ENCODE measurements around the gene ENAH.

ENAH gene

DNA sequence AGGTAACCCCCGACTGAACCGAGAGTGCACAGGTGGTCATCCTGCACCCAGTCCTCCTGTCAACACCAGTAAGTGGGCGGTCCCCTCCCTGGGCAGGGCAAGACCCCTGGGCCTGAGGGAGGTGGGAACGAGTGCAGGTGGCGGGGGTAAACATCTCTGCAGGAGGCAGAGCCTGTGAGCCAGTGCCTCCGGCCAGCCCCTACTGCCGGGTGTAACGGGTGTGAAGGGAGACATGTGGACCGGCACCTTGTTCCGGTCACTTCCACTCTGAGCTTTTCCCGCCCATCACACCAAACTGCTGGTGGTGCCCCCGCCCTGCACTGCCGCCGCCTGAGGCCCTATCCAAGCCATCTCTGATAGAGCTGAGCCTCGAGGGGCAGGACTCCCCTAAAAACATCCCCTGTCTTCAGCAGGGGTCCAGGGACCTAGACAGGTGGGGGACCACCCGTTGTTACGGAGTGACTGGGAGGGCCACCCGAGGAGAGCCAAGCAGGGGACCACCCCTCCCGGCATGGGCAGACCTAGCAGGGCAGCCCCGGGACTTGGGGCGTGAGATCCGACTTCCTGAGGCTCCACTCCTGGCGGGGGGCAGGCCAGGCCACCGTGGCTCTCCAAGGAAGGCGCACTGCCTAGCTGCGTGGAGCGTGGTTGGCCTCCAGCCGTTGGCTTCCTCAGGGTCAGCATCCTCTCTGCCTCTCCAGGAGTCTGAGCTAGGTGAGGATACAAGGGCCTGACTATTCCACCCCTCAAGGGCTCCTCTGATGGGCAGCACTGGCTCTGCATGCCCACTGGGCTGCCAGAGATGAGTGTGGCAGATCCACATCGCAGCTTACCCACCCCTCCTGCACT is 181.2 kb downstream of the ENAH start:
- DNase-seq (ENCODE audit: low read depth): no peak

DNA sequence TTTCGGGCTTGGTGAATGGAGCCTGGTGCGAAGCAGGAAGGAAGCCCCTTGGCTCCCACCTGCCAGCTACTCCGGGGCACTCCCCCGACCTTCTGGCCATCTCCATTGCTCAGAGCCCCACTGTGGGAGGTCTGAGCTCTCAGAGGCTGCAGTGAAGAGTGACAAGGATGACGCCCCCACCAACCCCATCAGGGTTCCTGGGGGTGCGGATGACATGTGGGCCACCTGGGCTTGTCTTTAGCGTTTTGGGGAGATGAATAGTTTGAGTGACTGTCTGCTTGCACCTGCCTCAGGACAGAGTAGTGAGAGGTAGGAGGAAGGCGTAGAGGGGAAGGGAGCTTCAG is 181.8 kb downstream of the ENAH start:
- DNase-seq (ENCODE audit: low read depth): no peak

DNA sequence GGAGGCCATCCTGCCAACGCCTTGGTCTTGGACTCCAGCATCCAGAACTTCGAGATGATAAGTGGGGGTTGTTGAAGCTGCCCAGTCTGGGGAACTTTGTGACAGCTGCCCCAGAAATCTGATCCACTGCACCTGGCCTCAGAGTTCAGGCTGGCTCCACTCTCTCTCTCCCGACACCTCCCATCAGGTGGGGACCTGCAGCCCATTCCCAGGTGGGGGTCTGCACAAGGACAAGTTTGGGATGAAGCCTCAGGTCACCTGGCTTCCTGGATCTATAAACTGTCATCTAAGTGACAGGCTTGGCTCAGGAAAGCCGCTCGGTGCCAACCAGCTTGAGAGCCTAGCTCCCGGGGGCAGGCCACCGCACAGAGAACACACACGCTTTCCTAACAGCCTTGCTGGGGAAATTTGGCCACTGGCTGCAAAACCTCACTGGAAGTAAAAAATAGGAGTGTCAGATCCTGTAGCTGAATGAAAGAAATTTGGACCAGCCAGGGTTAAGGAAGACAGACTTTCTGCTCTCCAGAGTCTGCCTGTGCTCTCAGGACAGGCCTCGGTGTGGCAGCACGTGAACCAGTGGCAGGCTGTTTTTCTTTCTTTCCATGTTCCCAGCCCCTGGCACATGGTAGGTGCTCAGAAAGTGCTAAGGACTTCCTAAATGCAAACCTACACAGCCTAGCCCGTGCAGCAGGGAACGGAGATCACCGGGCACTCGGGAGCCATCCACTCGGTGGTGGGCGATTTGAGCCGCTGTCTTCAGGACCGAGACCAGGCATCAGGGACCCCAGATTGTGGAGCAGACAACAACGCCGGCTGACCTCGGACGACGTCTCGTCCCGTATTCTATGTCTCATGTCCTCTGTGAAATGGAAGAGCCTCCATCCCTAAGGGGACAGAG is 182.5 kb downstream of the ENAH start:
- DNase-seq (ENCODE audit: low read depth): no peak

DNA sequence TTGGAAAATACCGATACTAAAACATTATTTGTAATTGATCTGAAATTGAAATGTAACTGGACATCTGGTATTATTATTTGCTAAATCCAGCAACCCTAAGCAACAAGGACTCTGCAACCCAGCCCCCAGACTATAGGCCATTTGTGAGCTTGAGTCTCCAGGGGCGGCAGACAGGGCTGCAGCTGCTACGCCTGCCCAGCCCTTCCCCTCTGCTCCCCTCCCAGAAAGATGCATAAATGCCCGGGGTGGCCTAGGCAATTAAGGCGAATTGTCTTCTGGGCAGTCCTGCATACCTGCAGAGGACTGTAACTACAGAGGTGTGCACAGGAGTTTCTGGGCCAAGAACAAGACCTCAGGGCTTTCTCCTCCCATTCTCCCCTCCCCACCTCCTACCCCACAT is 183.9 kb downstream of the ENAH start:
- DNase-seq (ENCODE audit: low read depth): no peak

DNA sequence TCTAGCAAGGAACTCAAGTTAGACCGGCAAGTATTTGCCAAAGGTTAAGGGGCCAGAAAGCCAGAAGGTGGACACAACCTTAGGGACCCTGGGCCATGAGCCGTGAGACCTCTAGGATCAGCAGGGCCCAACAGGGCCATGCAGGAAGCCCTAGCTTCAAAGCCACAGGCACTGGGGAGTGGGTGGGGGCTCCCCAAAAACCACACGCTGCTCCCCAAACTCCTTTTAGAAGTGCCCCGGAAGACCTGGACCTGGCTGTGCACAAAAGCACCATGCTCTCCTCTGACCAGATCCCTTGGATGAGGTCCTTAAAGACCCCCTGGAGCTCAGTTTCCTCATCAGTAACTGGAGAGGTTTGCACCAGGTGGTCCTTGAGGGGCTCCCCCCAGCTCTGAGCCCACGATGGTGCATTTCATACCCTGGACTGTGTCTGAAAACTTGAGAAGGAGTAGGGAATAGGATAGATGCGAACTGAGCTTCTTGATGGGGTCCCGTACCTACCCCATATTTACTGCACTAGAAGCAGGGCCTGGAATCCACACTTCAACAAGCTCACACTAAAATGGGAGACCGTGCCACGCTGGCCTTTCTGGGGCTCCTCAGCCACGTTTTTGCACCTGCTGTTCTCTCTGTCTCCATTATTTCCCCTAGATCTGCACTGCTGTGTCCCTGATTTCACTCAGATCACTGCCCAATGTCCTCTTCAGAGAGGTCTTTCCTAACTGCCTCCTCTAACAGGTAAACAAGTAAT is 184.5 kb downstream of the ENAH start:
- DNase-seq (ENCODE audit: low read depth): no peak

DNA sequence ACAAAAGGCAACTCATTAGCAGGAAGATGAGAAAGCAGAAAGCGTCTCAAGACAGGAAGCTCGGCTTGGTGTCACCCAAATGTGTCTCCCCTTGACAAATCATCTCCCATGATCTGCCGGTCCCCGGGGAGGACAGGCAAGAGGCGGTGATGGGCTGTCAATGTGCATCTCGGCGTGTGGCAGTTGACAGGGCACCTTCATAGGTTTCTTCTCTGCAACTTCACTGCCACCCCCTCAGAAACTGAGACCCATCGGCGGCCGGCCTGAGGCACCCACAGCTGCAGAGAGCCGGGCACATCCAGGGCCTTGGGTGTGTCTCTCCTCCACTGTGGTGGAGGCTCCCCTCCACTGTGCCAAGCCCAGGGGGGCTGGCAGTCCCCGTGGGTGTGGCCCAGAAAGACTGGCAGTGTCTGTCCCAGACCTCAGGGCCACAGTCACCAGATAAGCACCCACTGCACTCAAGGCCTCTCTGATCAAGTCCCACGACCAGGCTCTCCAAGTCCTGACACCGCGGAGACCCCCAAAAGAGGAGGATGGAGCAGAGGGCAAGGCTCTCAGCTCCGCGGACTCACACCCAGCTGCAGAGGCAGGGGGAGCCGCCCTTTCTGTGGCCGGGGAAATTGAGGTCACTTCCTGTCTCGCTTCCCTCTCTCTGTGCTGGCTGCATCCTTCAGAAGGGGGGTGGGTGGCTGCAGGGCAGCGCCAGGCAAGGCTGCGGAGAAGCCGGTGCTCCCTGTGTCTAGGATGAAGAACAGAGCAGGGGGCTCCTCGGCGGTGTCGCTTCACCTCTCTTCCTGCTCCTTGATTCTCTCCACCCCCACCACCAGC is 185.5 kb downstream of the ENAH start:
- no peak for DNase-seq (ENCODE audit: low read depth)

DNA sequence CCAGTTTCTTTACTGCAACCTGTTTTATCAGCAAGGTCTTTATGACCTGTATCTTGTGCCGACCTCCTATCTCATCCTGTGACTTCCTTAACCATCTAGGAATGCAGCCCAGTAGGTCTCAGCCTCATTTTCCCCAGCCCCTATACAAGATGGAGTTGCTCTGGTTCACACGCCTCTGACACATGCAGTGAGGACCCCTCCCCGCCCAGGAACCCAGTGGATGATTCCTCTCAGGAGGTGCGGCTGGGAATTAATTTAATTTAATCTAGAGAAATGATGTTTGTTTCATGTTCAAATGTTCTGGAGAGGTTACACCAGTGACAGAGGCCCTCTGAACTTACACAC is 186.1 kb downstream of the ENAH start:
- DNase-seq (ENCODE audit: low read depth): no peak

DNA sequence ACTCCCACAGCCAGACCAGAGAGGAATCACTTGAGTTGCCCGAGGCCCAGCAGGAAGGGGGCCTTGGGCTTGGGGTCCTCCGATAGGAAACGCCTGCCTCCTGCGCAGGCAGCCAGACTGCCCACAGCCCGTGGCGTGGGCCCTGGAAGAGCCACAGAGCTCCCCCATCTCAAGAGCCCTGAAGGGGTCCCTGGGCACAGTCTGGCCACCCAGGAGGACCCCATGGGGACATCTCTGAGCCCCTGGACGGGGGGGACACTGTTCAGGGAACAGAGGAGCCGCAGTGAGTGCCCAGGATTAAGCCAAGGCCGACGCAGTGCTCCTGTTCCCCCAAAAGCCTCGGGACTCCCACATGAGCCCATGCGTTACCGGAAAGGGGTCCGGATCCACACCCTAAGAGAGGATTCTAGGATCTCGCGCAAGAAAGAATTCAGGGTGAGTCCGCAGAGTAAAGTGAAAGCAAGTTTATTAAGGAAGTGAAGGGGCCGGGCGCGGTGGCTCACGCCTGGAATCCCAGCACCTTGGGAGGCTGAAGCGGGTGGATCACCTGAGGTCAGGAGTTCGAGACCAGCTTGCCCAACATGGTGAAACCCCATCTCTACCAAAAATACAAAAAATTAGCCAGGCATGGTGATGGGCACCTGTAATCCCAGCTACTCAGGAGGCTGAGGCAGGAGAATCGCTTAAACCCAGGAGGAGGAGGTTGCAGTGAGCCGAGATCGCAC is 187.0 kb downstream of the ENAH start:
- DNase-seq (ENCODE audit: low read depth): no peak

DNA sequence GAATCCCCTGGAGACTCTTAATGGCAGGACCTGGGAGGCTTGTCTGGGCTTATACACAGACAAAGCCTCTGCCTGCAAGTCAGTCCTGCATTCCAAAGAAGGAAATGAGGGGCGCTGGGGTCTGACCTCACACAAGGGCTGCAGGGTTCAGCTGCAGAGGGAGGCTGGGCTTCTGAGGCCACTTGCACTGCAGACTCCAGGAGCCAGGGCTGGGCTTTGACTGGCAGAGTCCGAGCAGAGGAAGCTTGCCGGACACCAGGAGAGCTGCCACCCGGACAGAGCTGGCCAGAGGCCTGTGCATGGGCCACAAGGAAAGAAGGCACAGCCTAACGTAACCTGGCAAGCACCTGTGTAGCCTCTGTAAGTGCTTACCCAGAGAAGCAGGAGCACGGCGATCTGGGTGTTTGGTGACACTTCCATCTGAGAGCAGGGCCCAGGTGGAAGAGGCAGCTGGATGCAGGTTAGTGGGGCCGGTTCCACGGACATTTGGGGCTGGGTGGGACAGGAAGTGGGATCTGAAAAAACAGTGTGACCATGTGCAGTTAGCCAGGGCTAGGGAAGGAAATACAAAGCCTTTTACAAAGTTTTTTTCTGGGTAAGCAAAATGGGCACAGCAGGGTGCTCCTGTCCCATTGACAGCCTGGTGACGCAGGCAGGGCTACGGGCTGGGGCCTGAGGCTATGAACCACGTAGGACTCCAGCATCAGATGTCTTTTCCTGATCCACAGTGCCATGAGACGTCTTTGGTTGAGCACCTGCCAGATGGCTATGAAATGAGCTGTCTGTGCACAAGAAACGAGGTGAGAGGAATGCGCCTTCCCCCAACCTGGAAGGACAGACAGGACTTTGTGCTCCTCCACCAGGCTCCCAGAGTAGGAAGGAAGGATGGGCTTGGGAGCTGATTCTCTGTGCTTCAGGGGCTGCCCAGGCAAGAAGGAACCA is 187.8 kb downstream of the ENAH start:
- DNase-seq (ENCODE audit: low read depth): no peak

DNA sequence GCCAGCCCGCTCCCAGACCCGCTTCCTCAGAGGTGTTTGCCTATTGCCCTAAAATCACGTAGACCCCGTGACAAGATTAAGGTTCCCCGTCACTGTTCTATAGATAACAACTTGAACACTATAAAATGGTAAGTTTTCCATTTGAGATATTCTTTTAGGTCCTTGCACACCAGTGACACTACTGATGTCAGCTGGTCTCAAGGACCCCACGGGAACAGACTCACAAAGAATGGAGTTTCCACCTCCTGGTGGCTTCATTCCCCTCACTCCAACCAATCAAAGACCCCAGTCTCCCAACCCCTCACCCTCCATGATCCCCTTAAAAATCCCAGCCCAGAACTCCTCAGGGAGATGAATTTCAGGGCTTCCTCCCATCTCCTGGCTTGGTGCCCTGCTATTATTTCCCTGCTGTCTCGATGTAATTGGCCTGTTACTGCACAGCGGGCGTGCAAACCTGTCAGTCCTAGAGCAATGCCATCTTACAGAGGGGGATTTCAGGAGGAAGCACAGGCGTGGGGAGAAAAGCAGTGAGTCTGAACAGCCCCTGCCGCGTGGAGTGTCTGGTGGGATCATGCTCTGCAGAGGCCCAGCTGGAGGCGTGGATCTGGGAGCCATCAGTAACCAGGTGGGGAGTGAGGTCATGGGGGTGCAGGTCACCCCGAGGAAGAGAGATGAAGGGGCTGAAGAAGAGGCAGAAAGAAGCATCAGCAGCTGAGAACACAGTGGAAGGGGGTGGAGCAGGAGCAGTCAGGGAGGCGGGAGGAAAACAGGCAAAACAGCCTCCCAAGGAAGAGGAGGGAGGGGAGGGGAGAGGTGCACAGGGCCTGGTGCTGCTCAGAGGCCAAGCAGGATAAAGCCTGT is 190.0 kb downstream of the ENAH start:
- DNase-seq (ENCODE audit: low read depth): no peak

DNA sequence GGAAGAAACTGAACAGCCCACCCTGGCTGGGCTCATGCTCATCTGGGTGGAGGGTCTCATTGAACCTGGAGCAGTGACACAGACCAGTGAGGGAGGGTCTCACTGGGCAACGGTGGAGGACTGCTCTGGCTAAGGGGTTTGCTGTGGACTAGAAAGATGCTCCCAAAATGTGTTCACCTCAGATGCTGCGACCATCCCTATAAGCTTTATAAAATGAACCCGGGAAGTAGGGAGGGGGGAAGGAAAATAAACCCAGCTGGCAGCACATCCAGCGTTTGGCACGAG is 190.6 kb downstream of the ENAH start:
- no peak for DNase-seq (ENCODE audit: low read depth)

DNA sequence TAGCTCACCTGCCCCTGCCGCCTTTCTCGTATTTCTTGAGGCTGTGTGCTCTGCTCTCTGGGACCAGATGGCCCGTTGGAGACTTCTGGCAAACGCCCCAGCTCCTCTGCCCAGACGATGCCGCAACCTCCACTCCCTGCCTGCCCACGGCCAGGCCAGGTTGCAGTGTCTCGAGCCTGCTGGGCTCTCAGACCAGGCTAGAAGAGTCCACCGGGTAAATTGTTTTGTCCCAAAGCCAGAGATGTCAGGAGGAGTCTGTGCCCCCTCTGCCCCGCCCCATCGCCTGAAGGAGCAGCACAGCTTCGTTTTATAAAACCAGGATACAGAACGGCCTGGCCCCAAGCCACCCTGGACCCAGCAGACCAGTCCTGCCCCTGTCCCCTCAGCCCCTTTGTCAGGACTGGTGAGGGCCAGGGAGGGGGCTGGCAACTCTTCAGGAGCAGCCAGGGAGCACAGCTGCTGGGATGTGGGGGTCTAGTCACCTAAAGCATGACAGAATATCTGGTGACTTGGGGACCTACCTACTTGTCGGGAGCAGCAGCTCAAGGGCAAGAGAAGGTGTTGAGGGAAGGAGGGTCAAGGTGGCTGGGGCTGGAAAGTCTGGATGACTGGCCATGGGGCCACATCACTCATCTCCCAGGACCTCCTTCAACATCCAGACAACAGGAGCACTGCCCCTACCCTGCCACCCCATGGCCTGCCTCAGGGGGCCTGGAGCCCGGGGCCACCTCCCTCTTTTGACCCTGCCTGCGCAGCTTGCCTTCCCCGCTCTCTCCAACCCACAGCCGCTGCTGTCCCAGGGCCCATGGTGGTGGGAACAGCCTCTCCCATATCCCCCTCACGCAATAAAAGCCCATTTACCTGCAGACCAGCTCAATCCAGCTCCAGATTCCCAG is 191.1 kb downstream of the ENAH start:
- no peak for DNase-seq (ENCODE audit: low read depth)

DNA sequence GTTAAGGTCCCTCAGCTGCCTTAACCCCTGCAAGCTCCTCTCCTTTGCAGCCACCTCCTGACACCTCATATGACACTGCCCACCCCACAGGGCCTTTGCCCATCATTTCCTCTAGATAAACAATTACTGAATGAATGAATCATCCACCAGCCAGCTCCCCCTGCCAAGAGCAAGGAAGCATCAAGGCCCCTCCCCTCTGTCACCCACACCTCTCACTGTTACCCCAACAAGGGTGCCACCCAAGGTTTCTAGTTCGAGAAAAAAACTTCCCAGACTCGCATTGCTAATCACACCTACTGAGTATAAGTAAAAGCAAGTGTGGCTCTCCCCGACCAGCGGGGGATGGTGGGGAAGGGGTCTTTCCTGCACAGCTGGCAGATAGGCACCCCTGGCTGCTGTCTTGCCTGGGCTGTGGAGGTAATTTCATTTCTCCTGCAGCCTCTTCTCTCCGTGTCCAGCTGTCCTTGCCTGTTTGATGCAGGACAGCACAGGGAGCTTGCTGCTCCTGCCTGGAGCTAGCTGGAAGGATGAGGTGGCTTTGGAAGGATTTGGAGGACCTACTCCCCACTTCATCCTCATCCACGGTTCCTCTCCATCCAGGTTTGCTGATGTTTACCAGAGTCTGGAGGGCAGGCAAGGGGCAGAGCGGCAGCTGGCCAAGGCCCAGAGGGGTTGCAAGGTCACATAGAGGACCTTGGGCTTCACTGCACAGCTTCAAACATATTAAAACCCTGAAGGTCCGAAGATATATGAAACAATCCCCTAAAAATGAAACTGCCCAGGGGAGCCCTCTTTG is 192.0 kb downstream of the ENAH start:
- DNase-seq (ENCODE audit: low read depth): no peak

DNA sequence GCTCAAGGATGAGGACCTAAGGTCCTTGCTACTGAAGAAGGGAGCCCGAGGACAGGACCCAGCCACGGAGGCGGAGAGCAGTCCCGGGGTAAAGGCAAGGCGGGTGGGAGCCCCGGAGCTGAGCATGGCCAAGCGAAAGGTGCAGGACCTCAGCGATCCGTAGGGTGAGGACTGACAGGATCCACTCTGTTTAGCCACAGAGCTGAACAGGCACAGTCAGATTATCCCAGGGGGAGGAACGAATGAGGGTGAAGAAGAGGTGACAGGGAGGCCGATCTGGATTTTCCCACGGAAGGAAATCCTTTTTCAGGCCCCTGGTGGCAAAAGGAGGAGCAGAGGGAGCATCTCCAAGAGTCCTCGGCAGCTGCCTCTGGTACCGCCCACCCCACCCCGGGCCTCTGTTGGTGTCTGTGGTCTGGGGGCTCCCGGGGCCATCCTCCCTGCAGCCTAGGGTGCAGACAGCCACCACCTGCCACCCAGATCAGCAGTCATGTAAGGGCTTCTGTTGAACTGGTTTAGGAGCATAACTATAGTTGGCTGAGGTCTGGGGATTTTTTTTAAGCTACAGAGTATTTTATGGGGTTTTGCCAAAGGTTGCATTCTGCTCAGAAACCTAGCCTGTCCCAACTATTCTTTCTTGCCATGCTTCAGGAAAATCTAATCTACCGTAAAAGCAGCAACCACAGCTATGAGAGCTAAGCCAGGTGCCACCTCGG is 192.7 kb downstream of the ENAH start:
- DNase-seq (ENCODE audit: low read depth): no peak

DNA sequence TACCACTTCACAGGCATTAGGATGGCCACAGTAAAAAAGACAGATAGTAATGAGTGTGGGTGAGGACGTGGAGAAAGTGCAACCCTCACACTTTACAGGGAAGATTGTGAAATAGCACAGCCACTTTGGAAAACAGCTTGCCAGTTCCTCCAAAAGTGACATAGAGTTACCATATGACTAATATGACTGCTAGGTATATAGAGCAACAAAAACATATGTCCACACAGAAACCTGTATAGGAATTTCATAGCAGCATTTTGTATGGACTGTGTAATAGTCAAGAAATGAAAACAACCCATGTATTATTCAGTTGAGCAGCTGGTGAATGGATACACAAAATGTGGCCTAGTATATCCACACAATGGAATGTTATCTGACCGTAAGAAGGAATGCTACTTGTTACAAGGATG is 194.7 kb downstream of the ENAH start:
- DNase-seq (ENCODE audit: low read depth): no peak

DNA sequence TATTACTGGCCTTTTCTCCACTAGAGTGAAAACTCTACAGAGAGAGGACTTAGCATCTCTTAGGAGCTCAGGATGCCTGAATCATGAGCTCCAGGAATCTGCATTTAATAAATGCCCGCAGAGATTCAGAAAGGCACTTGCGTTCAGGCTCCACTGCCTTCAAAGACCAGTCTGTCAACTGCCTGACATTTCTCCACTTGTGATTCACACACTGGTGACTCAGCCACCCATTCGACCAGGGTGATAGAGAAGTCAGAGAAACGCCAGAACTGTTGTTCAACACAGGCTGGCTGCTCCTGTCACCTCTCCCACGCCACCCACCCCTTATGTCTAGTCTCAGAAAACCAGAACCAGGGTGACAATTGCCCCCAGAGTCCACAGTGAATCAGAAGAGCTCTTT is 198.2 kb downstream of the ENAH start:
- DNase-seq (ENCODE audit: low read depth): peak; percentile 72
